SK-N-SH treated with all-trans-retinoic acid at 6 μM for 48 hours (cell line): ENCODE data around the gene CKLF.

Experiments
- ATAC-seq: fragments of 200-7000 bp; cut with Tn5 transposase; 3 replicates; pipeline ENCODE4 v1.9.1; 2020; ENCODE audit warnings: mild to moderate bottlenecking, moderate library complexity
- ARNTL ChIP-seq: fragments of 450-650 bp; formaldehyde crosslinking; IDR thresholded peaks from 2 replicates; pipeline ENCODE4 v1.5.0; 2020; ENCODE audit warnings: low read depth, mild to moderate bottlenecking, moderate library complexity, borderline replicate concordance
- BACH2 ChIP-seq: fragments of 250-450 bp; sonication (Bioruptor Pico); IDR thresholded peaks from 2 replicates; pipeline ENCODE4 v1.9.0; 2021; ENCODE audit warnings: mild to moderate bottlenecking, borderline replicate concordance
- CSDC2 ChIP-seq: fragments of 250-450 bp; sonication (Bioruptor Pico); IDR thresholded peaks from 2 replicates; pipeline ENCODE4 v1.5.0; 2020; ENCODE audit warnings: mild to moderate bottlenecking, moderate library complexity
- CSRNP3 ChIP-seq: fragments of 250-450 bp; sonication (Bioruptor Pico); IDR thresholded peaks from 2 replicates; pipeline ENCODE4 v1.5.1; 2021; ENCODE audit warnings: mild to moderate bottlenecking, moderate library complexity
- ESRRG ChIP-seq: fragments of 250-450 bp; sonication (Bioruptor Pico); IDR thresholded peaks from 2 replicates; pipeline ENCODE4 v1.6.1; 2021; ENCODE audit warnings: mild to moderate bottlenecking
- GLIS3 ChIP-seq: fragments of 250-450 bp; sonication (Bioruptor Pico); IDR thresholded peaks from 2 replicates; pipeline ENCODE4 v1.5.0; 2020; ENCODE audit warnings: mild to moderate bottlenecking, moderate library complexity
- ISL1 ChIP-seq: fragments of 250-450 bp; sonication (Bioruptor Pico); IDR thresholded peaks from 2 replicates; pipeline ENCODE4 v2.1.2; 2022; ENCODE audit warnings: mild to moderate bottlenecking, moderate library complexity
- OSR1 ChIP-seq: fragments of 250-450 bp; sonication (Bioruptor Pico); IDR thresholded peaks from 2 replicates; pipeline ENCODE4 v1.8.0; 2022; ENCODE audit warnings: moderate library complexity, mild to moderate bottlenecking, inconsistent platforms
- PPARA ChIP-seq: fragments of 250-450 bp; sonication (Bioruptor Pico); IDR thresholded peaks from 2 replicates; pipeline ENCODE4 v1.5.0; 2020; ENCODE audit warnings: mild to moderate bottlenecking, borderline replicate concordance
- RARB ChIP-seq: fragments of 250-450 bp; sonication (Bioruptor Pico); IDR thresholded peaks from 2 replicates; pipeline ENCODE4 v1.8.0; 2021; ENCODE audit warnings: mild to moderate bottlenecking, moderate library complexity
- SNAI2 ChIP-seq: fragments of 250-450 bp; sonication (Bioruptor Pico); IDR thresholded peaks from 2 replicates; pipeline ENCODE4 v1.5.0; 2020; ENCODE audit warnings: mild to moderate bottlenecking, moderate library complexity
- TCF4 ChIP-seq: fragments of 250-450 bp; sonication (Bioruptor Pico); IDR thresholded peaks from 2 replicates; pipeline ENCODE4 v1.8.0; 2021; ENCODE audit warnings: mild to moderate bottlenecking, moderate library complexity, borderline replicate concordance
- TOX ChIP-seq: fragments of 250-450 bp; sonication (Bioruptor Pico); IDR thresholded peaks from 2 replicates; pipeline ENCODE4 v1.8.0; 2021; ENCODE audit warnings: mild to moderate bottlenecking, moderate library complexity, borderline replicate concordance
- ZFP3 ChIP-seq: fragments of 250-450 bp; sonication (Bioruptor Pico); IDR thresholded peaks from 2 replicates; pipeline ENCODE4 v1.5.0; 2020; ENCODE audit warnings: mild to moderate bottlenecking, moderate library complexity
- ZNF8 ChIP-seq: fragments of 450-650 bp; formaldehyde crosslinking; IDR thresholded peaks from 2 replicates; pipeline ENCODE4 v1.5.0; 2020; ENCODE audit warnings: mild to moderate bottlenecking, moderate library complexity
- TF ChIP-seq, protein P1 (sequence below): fragments of 250-450 bp; sonication (Bioruptor Pico); IDR thresholded peaks from 2 replicates; pipeline ENCODE4 v1.5.1; 2020; ENCODE audit warnings: low read depth, mild to moderate bottlenecking, moderate library complexity
- TF ChIP-seq, protein P2 (sequence below): fragments of 250-450 bp; sonication (Bioruptor Pico); IDR thresholded peaks from 2 replicates; pipeline ENCODE4 v1.8.0; 2020; ENCODE audit warnings: mild to moderate bottlenecking, moderate library complexity, borderline replicate concordance
- TF ChIP-seq, protein P3 (sequence below): fragments of 250-450 bp; sonication (Bioruptor Pico); IDR thresholded peaks from 2 replicates; pipeline ENCODE4 v1.5.0; 2020; ENCODE audit warnings: mild to moderate bottlenecking, moderate library complexity
- TF ChIP-seq, protein P4 (sequence below): fragments of 250-450 bp; sonication (Bioruptor Pico); IDR thresholded peaks from 2 replicates; pipeline ENCODE4 v1.8.0; 2021; ENCODE audit warnings: low read depth, mild to moderate bottlenecking, moderate library complexity, borderline replicate concordance

Gene CKLF

DNA sequence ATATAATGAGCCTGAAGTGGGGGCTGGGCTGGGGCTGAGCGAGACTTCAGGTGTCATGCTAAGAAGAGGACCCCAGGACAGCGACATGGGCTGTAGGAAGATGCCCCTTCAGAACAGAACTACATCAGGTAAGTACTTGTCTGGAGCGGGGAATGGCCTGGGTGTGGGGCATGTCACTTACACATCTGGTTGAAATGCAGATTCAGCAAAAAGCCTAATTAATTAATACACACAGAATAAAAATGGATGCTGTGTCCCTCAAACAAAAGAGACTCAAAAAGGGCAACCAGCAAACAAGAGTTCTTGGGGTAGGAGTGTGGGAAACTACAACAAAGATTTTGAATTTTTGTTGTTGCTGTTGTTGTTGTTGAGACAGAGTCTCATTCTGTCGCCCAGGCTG lies 38.6 kb downstream of the CKLF start (continued):
- TF ChIP-seq ISL1 (CRISPR knock-in tag), result no peak
- TF ChIP-seq, protein P1, sequence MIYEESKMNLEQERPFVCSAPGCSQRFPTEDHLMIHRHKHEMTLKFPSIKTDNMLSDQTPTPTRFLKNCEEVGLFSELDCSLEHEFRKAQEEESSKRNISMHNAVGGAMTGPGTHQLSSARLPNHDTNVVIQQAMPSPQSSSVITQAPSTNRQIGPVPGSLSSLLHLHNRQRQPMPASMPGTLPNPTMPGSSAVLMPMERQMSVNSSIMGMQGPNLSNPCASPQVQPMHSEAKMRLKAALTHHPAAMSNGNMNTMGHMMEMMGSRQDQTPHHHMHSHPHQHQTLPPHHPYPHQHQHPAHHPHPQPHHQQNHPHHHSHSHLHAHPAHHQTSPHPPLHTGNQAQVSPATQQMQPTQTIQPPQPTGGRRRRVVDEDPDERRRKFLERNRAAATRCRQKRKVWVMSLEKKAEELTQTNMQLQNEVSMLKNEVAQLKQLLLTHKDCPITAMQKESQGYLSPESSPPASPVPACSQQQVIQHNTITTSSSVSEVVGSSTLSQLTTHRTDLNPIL, result no peak
- TF ChIP-seq, protein P2, sequence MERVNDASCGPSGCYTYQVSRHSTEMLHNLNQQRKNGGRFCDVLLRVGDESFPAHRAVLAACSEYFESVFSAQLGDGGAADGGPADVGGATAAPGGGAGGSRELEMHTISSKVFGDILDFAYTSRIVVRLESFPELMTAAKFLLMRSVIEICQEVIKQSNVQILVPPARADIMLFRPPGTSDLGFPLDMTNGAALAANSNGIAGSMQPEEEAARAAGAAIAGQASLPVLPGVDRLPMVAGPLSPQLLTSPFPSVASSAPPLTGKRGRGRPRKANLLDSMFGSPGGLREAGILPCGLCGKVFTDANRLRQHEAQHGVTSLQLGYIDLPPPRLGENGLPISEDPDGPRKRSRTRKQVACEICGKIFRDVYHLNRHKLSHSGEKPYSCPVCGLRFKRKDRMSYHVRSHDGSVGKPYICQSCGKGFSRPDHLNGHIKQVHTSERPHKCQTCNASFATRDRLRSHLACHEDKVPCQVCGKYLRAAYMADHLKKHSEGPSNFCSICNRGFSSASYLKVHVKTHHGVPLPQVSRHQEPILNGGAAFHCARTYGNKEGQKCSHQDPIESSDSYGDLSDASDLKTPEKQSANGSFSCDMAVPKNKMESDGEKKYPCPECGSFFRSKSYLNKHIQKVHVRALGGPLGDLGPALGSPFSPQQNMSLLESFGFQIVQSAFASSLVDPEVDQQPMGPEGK (CRISPR knock-in tag), result no peak
- TF ChIP-seq, all 23 proteins: peak for 0

GRCh38 chr16:66592241-66592640 lies 39.9 kb downstream of the CKLF start:
- TF ChIP-seq ISL1 (CRISPR knock-in tag) (no peak), ZNF8 (CRISPR knock-in tag) (no peak), TOX (CRISPR knock-in tag) (no peak), RARB (CRISPR knock-in tag) (no peak), ESRRG (no peak), ZFP3 (no peak), CSRNP3 (CRISPR knock-in tag) (no peak), PPARA (CRISPR knock-in tag) (no peak), GLIS3 (CRISPR knock-in tag) (no peak), TCF4 (no peak), CSDC2 (CRISPR knock-in tag) (no peak)
- TF ChIP-seq, protein P3, sequence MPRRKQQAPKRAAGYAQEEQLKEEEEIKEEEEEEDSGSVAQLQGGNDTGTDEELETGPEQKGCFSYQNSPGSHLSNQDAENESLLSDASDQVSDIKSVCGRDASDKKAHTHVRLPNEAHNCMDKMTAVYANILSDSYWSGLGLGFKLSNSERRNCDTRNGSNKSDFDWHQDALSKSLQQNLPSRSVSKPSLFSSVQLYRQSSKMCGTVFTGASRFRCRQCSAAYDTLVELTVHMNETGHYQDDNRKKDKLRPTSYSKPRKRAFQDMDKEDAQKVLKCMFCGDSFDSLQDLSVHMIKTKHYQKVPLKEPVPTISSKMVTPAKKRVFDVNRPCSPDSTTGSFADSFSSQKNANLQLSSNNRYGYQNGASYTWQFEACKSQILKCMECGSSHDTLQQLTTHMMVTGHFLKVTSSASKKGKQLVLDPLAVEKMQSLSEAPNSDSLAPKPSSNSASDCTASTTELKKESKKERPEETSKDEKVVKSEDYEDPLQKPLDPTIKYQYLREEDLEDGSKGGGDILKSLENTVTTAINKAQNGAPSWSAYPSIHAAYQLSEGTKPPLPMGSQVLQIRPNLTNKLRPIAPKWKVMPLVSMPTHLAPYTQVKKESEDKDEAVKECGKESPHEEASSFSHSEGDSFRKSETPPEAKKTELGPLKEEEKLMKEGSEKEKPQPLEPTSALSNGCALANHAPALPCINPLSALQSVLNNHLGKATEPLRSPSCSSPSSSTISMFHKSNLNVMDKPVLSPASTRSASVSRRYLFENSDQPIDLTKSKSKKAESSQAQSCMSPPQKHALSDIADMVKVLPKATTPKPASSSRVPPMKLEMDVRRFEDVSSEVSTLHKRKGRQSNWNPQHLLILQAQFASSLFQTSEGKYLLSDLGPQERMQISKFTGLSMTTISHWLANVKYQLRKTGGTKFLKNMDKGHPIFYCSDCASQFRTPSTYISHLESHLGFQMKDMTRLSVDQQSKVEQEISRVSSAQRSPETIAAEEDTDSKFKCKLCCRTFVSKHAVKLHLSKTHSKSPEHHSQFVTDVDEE (CRISPR knock-in tag), result no peak
- TF ChIP-seq, protein P4, sequence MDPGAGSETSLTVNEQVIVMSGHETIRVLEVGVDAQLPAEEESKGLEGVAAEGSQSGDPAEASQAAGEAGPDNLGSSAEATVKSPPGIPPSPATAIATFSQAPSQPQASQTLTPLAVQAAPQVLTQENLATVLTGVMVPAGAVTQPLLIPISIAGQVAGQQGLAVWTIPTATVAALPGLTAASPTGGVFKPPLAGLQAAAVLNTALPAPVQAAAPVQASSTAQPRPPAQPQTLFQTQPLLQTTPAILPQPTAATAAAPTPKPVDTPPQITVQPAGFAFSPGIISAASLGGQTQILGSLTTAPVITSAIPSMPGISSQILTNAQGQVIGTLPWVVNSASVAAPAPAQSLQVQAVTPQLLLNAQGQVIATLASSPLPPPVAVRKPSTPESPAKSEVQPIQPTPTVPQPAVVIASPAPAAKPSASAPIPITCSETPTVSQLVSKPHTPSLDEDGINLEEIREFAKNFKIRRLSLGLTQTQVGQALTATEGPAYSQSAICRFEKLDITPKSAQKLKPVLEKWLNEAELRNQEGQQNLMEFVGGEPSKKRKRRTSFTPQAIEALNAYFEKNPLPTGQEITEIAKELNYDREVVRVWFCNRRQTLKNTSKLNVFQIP (CRISPR knock-in tag), result no peak
- ATAC-seq, result no peak

- no peak for ATAC-seq
- TF ChIP-seq BACH2 (CRISPR knock-in tag), result no peak
- TF ChIP-seq CSRNP3 (CRISPR knock-in tag), result no peak
- no peak for TF ChIP-seq RARB (CRISPR knock-in tag)
- no peak for TF ChIP-seq ESRRG
- TF ChIP-seq TOX (CRISPR knock-in tag), result no peak
- TF ChIP-seq ZFP3, result no peak
- no peak for TF ChIP-seq TCF4
- TF ChIP-seq ISL1 (CRISPR knock-in tag), result no peak
- no peak for TF ChIP-seq SNAI2 (CRISPR knock-in tag)
- TF ChIP-seq, protein P3 (CRISPR knock-in tag), result no peak
- no peak for TF ChIP-seq CSDC2 (CRISPR knock-in tag)
- no peak for TF ChIP-seq OSR1 (CRISPR knock-in tag)
- no peak for TF ChIP-seq ARNTL
Observed at GRCh38 chr16:66592814-66593213, 40.4 kb downstream of the CKLF start.
